Stimulated activated CD4-positive, alpha-beta T cell treated with anti-CD3 and anti-CD28 coated beads, Interleukin-4, amount 100 ng/mL, for 48 hours (primary cell): ENCODE measurements around the gene DUSP15.
"Not testable (repeated sequence)": the region's sequence is repeated elsewhere in the genome, so short reads cannot be mapped to it uniquely, and the experiment has no call there.

Experiments
- DNase-seq, 2 donors: peaks; one replicate each; pipeline ENCODE4 v3.0.0-alpha.2; 2020; ENCODE audit warnings: low read depth in 2 of 2

The DUSP15 gene

GRCh38 chr20:31869942-31870725, at the start of gene DUSP15, which contains the start of gene TTLL9:
Gene DUSP15 (minus strand): TSS chr20:31870527. CDS start chr20:31870337, 190 bp downstream.
Gene TTLL9 (plus strand): TSS chr20:31870634. CDS start chr20:31871127, 493 bp downstream.
- DNase-seq = no peak

GRCh38 chr20:31919410-31920155, 49.3 kb upstream of the DUSP15 start:
- DNase-seq = no peak

GRCh38 chr20:31918466-31919105, 48.3 kb upstream of the DUSP15 start:
- DNase-seq = no peak

- DNase-seq = not testable (repeated sequence)
Measured at GRCh38 chr20:31917962-31918412, 47.7 kb upstream of the DUSP15 start.

GRCh38 chr20:31916708-31917107, 46.4 kb upstream of the DUSP15 start:
- no peak for DNase-seq

GRCh38 chr20:31915491-31916280, 45.4 kb upstream of the DUSP15 start:
- DNase-seq = no peak

- no peak for DNase-seq
Measured at GRCh38 chr20:31914170-31914569, 43.8 kb upstream of the DUSP15 start.

GRCh38 chr20:31913431-31914157, 43.3 kb upstream of the DUSP15 start:
- no peak for DNase-seq

- DNase-seq = no peak
Measured at GRCh38 chr20:31910071-31910803, 39.9 kb upstream of the DUSP15 start.

- DNase-seq = no peak
Measured at GRCh38 chr20:31909253-31910070, 39.1 kb upstream of the DUSP15 start.

- DNase-seq = no peak
Measured at GRCh38 chr20:31908424-31908823, 38.1 kb upstream of the DUSP15 start.

GRCh38 chr20:31908016-31908415, 37.7 kb upstream of the DUSP15 start:
- no peak for DNase-seq

- DNase-seq = no peak
Measured at GRCh38 chr20:31907046-31907445, 36.7 kb upstream of the DUSP15 start.

- no peak for DNase-seq
Measured at GRCh38 chr20:31906001-31906400, 35.7 kb upstream of the DUSP15 start.

- DNase-seq = no peak
Measured at GRCh38 chr20:31903627-31904386, 33.5 kb upstream of the DUSP15 start.

- DNase-seq = no peak
Measured at GRCh38 chr20:31901615-31902014, 31.3 kb upstream of the DUSP15 start.

GRCh38 chr20:31897541-31897940, 27.2 kb upstream of the DUSP15 start:
- no peak for DNase-seq

- DNase-seq = no peak
Measured at GRCh38 chr20:31896049-31896448, 25.7 kb upstream of the DUSP15 start.
